ENCODE data around the gene ERGIC1.
"Not testable (repeated sequence)": the region's sequence is repeated elsewhere in the genome, so short reads cannot be mapped to it uniquely, and the experiment has no call there.

The ERGIC1 gene

DNA sequence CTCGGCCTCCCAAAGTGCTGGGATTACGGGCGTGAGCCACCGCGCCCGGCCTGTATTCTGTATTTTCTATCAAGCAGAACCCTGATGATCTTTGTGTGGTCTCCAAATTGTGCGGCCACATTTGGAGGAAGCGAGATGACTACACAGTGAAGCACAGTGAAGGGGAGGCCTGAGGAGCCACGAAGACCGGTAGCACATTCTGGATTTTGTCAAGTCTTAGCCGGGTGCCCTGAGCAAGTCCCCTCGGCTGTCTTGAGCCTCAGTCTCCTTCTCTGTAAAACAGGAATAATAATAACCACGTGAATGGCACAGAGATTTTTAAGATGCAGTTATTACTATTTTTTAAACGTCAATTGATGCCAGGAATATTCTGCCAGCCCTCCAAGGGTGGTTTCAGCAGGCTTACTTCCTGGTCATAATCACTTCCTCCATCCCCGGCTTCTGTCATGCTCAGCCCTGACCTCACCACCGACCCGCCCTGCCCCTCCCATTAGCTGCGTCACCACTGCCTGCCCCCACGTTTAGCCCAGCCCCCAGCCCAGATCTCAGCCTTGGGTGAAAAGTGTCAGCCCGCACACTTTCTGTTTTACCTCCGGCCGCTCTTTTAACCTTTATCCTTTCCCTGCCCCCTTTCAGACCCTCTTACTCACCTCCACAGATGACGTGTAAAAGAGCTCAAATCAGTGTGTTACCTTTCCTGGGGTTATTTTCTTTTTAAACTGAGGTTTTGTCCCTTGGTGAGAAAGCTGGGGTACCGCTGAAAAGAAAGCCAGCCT, 27.0 kb upstream of the ERGIC1 start:
- no peaks in the 10 kb centered on the region for H3K36me3 ChIP-seq (replicated peaks; ENCODE audit: insufficient read depth, low read length)
- H3K9ac ChIP-seq (ENCODE audit: low read length), result peak overlapping the region; percentile 65; the same call in 1 of the 2 replicates
- H3K27me3 ChIP-seq (replicated peaks; ENCODE audit: insufficient read depth, low read length), result no peaks in the 10 kb centered on the region
- H3K4me1 ChIP-seq (ENCODE audit: low read length), result peaks cover 3% of the 10 kb centered on the region; the same call in 1 of the 2 replicates
- TF ChIP-seq, protein P1, sequence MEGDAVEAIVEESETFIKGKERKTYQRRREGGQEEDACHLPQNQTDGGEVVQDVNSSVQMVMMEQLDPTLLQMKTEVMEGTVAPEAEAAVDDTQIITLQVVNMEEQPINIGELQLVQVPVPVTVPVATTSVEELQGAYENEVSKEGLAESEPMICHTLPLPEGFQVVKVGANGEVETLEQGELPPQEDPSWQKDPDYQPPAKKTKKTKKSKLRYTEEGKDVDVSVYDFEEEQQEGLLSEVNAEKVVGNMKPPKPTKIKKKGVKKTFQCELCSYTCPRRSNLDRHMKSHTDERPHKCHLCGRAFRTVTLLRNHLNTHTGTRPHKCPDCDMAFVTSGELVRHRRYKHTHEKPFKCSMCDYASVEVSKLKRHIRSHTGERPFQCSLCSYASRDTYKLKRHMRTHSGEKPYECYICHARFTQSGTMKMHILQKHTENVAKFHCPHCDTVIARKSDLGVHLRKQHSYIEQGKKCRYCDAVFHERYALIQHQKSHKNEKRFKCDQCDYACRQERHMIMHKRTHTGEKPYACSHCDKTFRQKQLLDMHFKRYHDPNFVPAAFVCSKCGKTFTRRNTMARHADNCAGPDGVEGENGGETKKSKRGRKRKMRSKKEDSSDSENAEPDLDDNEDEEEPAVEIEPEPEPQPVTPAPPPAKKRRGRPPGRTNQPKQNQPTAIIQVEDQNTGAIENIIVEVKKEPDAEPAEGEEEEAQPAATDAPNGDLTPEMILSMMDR (IDR thresholded peaks at IDR 0.05; ENCODE audit: low read length), result no peak
- no peak for TF ChIP-seq EZH2phosphoT487 (IDR thresholded peaks at IDR 0.05; ENCODE audit: low read length)
- TF ChIP-seq EZH2 (optimal IDR thresholded peaks at IDR 0.05; ENCODE audit: low read depth, low read length), result no peak
- peak; percentile 82 for DNase-seq
- peak overlapping the region; percentile 82 for H2AFZ ChIP-seq (ENCODE audit: low read length)
- H3K9me3 ChIP-seq (replicated peaks; ENCODE audit: insufficient read depth, low read length), result no peaks in the 10 kb centered on the region
- H3K4me2 ChIP-seq (ENCODE audit: low read depth, low read length), result peak overlapping the region; percentile 90
- no peaks in the 10 kb centered on the region for H3K79me2 ChIP-seq (ENCODE audit: low read length)
- no peaks in the 10 kb centered on the region for H3F3A ChIP-seq (ENCODE audit: insufficient read depth, low read length)
- no peak overlapping the region; the same call in 1 of the 2 replicates for H3K27ac ChIP-seq (ENCODE audit: low read length)
- H3K4me3 ChIP-seq (ENCODE audit: low read length), result peak overlapping the region; percentile 63
- H4K20me1 ChIP-seq (ENCODE audit: insufficient read depth, low read length), result no peaks in the 10 kb centered on the region
- H3K9me2 ChIP-seq (replicated peaks; ENCODE audit: insufficient read depth, low read length), result no peaks in the 10 kb centered on the region

DNA sequence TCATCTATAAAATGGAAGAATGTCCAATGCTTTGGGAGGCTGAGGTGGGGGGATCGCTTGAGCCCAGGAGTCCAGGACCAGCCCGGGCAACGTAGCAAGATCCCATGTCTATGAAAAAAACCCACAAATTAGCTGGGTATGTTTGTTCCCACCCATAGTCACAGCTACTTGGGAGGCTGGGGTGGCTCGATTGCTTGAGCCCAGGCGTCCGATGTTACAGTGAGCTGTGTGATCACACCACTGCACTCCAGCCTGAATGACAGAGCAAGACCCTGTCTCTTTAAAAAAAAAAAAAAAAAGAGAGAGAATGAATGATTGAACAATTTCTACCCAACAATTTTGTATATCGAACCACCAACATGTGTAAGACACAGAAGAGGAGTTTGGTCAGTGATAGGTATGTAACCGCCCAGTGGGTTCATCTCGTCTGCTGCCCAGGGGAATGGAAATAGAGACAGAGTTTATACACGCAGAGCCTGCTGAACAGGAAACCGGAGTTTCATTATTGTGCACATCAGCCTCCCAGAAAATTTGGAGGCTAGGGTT, 26.2 kb upstream of the ERGIC1 start:
- no peak for DNase-seq
- H3K9ac ChIP-seq (ENCODE audit: low read length), result peak overlapping the region; percentile 65; the same call in 1 of the 2 replicates
- H3K27me3 ChIP-seq (replicated peaks; ENCODE audit: insufficient read depth, low read length), result no peaks in the 10 kb centered on the region
- H3K27ac ChIP-seq (ENCODE audit: low read length), result no peak overlapping the region; the same call in 1 of the 2 replicates
- H3K4me2 ChIP-seq (ENCODE audit: low read depth, low read length), result peak overlapping the region; percentile 90
- H3K79me2 ChIP-seq (ENCODE audit: low read length), result no peaks in the 10 kb centered on the region
- H3K4me3 ChIP-seq (ENCODE audit: low read length), result peak overlapping the region; percentile 63
- no peaks in the 10 kb centered on the region for H3F3A ChIP-seq (ENCODE audit: insufficient read depth, low read length)
- H4K20me1 ChIP-seq (ENCODE audit: insufficient read depth, low read length), result no peaks in the 10 kb centered on the region
- no peaks in the 10 kb centered on the region for H3K9me2 ChIP-seq (replicated peaks; ENCODE audit: insufficient read depth, low read length)
- H3K9me3 ChIP-seq (replicated peaks; ENCODE audit: insufficient read depth, low read length), result no peaks in the 10 kb centered on the region
- H3K4me1 ChIP-seq (ENCODE audit: low read length), result peaks cover 3% of the 10 kb centered on the region; the same call in 1 of the 2 replicates
- H3K36me3 ChIP-seq (replicated peaks; ENCODE audit: insufficient read depth, low read length), result no peaks in the 10 kb centered on the region
- no peak for TF ChIP-seq EZH2phosphoT487 (IDR thresholded peaks at IDR 0.05; ENCODE audit: low read length)
- no peak for TF ChIP-seq EZH2 (optimal IDR thresholded peaks at IDR 0.05; ENCODE audit: low read depth, low read length)
- TF ChIP-seq, protein P1 (IDR thresholded peaks at IDR 0.05; ENCODE audit: low read length), result no peak
- peak overlapping the region; percentile 82 for H2AFZ ChIP-seq (ENCODE audit: low read length)

DNA sequence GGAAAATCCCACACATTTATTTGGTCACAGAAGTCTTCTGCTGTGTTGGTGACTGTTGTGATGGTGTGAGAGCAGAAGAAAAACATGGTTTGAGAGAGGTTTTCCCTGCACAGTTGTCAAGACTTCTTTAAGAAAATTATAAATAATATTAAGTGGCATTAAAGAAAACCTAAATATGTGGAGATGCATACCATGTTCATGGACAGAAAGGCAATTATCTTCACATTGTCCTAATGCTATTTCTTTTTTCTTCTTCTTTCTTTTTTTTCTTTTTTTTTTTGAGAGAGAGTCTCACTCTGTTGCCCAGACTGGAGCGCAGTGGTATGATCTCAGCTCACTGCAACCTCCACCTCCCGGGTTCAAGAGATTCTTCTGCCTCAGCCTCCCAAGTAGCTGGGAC, 24.3 kb upstream of the ERGIC1 start:
- Histone ChIP-seq H3K79me2 (ENCODE audit: low read length) (no peaks in the 10 kb centered on the region), H2AFZ (ENCODE audit: low read length) (no peak overlapping the region), H3K4me3 (ENCODE audit: low read length) (no peak overlapping the region), H3K4me1 (ENCODE audit: low read length) (peaks cover 3% of the 10 kb centered on the region; the same call in 1 of the 2 replicates), H4K20me1 (ENCODE audit: insufficient read depth, low read length) (no peaks in the 10 kb centered on the region), H3K9ac (ENCODE audit: low read length) (no peak overlapping the region), H3K9me2 (replicated peaks; ENCODE audit: insufficient read depth, low read length) (no peaks in the 10 kb centered on the region), H3K27me3 (replicated peaks; ENCODE audit: insufficient read depth, low read length) (no peaks in the 10 kb centered on the region), H3K27ac (ENCODE audit: low read length) (no peak overlapping the region), H3K36me3 (replicated peaks; ENCODE audit: insufficient read depth, low read length) (no peaks in the 10 kb centered on the region), H3F3A (ENCODE audit: insufficient read depth, low read length) (no peaks in the 10 kb centered on the region), H3K4me2 (ENCODE audit: low read depth, low read length) (no peak overlapping the region), H3K9me3 (replicated peaks; ENCODE audit: insufficient read depth, low read length) (no peaks in the 10 kb centered on the region)
- TF ChIP-seq, protein P1 (IDR thresholded peaks at IDR 0.05; ENCODE audit: low read length), result no peak
- TF ChIP-seq EZH2phosphoT487 (IDR thresholded peaks at IDR 0.05; ENCODE audit: low read length) (no peak), EZH2 (optimal IDR thresholded peaks at IDR 0.05; ENCODE audit: low read depth, low read length) (no peak)
- DNase-seq, result no peak

DNA sequence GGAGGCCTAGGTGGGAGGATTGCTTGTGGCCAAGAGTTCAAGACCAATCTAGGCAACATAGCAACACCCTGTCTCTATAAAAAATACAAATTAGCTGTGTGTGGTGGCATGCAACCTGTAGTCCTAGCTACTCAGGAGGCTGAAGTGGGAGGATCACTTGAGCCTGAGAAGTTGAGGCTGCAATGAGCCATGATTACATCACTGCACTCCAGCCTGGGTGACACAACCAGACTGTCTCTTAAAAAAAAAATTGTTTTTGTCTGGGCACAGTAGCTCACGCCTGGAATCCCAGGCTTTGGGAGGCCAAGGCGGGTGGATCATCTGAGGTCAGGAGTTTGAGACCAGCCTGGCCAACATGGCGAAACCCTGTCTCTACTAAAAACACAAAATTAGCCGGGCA, 23.1 kb upstream of the ERGIC1 start:
- not testable (repeated sequence) for H3F3A ChIP-seq (ENCODE audit: insufficient read depth, low read length); H3K4me3 ChIP-seq (ENCODE audit: low read length); H3K4me2 ChIP-seq (ENCODE audit: low read depth, low read length); H3K9me3 ChIP-seq (replicated peaks; ENCODE audit: insufficient read depth, low read length); H3K36me3 ChIP-seq (replicated peaks; ENCODE audit: insufficient read depth, low read length); H3K9ac ChIP-seq (ENCODE audit: low read length); H3K4me1 ChIP-seq (ENCODE audit: low read length); H3K27me3 ChIP-seq (replicated peaks; ENCODE audit: insufficient read depth, low read length); H3K9me2 ChIP-seq (replicated peaks; ENCODE audit: insufficient read depth, low read length); H3K27ac ChIP-seq (ENCODE audit: low read length); H3K79me2 ChIP-seq (ENCODE audit: low read length); DNase-seq; H2AFZ ChIP-seq (ENCODE audit: low read length); H4K20me1 ChIP-seq (ENCODE audit: insufficient read depth, low read length)
